ENCODE measurements around the gene SEMA3F.

The SEMA3F gene

GRCh38 chr3:50156549-50157493, 1.7 kb downstream of the SEMA3F start:
- DNase-seq (ENCODE audit: low read depth) = no peak

GRCh38 chr3:50157827-50158529, 2.9 kb downstream of the SEMA3F start:
- DNase-seq (ENCODE audit: low read depth) = no peak

GRCh38 chr3:50158530-50159146, 3.5 kb downstream of the SEMA3F start:
- DNase-seq (ENCODE audit: low read depth) = no peak

GRCh38 chr3:50160561-50160983, 5.4 kb downstream of the SEMA3F start:
- DNase-seq (ENCODE audit: low read depth) = no peak

GRCh38 chr3:50161320-50161719, 6.2 kb downstream of the SEMA3F start:
- no peak for DNase-seq (ENCODE audit: low read depth)

GRCh38 chr3:50162034-50162883, 7.1 kb downstream of the SEMA3F start:
- DNase-seq (ENCODE audit: low read depth) = no peak

GRCh38 chr3:50163572-50164455, 8.7 kb downstream of the SEMA3F start:
- peak; percentile 89 for DNase-seq (ENCODE audit: low read depth)

- no peak for DNase-seq (ENCODE audit: low read depth)
Measured at GRCh38 chr3:50164481-50164880, 9.4 kb downstream of the SEMA3F start.

GRCh38 chr3:50164984-50165909, 10.1 kb downstream of the SEMA3F start:
- DNase-seq (ENCODE audit: low read depth) = peak; percentile 62

GRCh38 chr3:50165910-50166538, 10.9 kb downstream of the SEMA3F start:
- DNase-seq (ENCODE audit: low read depth) = peak; percentile 7

GRCh38 chr3:50166620-50167019, 11.5 kb downstream of the SEMA3F start:
- DNase-seq (ENCODE audit: low read depth) = no peak

GRCh38 chr3:50167069-50167840, 12.1 kb downstream of the SEMA3F start:
- no peak for DNase-seq (ENCODE audit: low read depth)

GRCh38 chr3:50167841-50168209, 12.7 kb downstream of the SEMA3F start:
- no peak for DNase-seq (ENCODE audit: low read depth)

- DNase-seq (ENCODE audit: low read depth) = no peak
Measured at GRCh38 chr3:50168388-50168787, 13.3 kb downstream of the SEMA3F start.

- DNase-seq (ENCODE audit: low read depth) = no peak
Measured at GRCh38 chr3:50168791-50169190, 13.7 kb downstream of the SEMA3F start.

GRCh38 chr3:50169232-50169832, 14.2 kb downstream of the SEMA3F start:
- DNase-seq (ENCODE audit: low read depth) = no peak

GRCh38 chr3:50169858-50170257, 14.7 kb downstream of the SEMA3F start:
- no peak for DNase-seq (ENCODE audit: low read depth)

GRCh38 chr3:50170689-50171088, 15.6 kb downstream of the SEMA3F start:
- DNase-seq (ENCODE audit: low read depth) = peak; percentile 18

Data from stromal cell of bone marrow (primary cell).